Activated naive CD8-positive, alpha-beta T cell treated with anti-CD3 and anti-CD28 coated beads, Interleukin-2, amount 50 U/mL, for 16 hours (primary cell): ENCODE results near the gene SLIT3.

ENCODE experiments used
- DNase-seq: peaks from one replicate; pipeline ENCODE4 v3.0.0-alpha.2; 2020; ENCODE audit warnings: low read depth, low spot score

The SLIT3 gene

GRCh38 chr5:169299663-169300467 lies 1.1 kb downstream of the SLIT3 start:
- no peak for DNase-seq

DNA sequence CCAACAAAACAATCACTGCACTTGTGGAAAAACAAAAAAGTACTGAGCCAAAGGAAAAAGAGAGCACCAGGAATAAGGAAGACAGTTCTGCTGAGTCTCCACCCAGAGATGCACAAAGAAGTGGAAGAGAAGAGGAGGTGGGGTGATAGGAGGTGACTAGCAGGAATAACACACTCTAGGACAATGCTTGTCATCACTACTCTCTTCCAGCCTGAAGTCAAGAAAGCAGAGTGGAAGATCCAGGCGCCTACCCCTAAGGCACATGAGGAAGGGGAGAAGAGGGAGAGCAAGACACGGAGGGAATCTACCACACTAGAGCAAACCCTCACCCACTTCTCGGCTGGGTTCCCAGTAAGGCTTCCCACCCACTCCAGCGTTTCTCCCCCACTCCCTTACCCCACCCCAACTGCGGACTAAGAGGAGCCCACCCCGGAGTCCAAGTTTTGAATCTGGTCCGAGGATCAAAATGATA lies 1.7 kb downstream of the SLIT3 start:
- DNase-seq = no peak

DNA sequence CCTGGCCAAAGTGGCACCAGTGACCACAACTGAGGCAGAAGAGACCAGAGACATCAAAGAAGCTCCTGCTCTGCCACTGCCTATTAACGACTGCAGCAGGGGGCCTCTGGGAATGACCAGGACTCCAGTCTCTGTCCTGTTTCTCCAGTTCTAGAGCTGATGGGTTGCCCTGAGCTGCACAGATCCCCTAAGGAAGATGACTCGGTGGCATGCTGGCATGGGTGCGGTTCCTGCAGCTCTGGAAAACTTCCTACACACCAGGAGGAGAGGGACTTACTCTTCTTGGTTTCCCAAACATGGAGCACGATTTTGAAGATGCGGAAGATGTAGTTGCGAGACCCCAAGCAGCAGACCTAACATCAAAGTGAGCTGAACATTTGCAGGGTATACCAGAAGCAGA lies 2.7 kb downstream of the SLIT3 start:
- no peak for DNase-seq

- no peak for DNase-seq
Observed at GRCh38 chr5:169296419-169297143, 4.4 kb downstream of the SLIT3 start.

GRCh38 chr5:169295306-169295705 lies 5.6 kb downstream of the SLIT3 start:
- no peak for DNase-seq

DNA sequence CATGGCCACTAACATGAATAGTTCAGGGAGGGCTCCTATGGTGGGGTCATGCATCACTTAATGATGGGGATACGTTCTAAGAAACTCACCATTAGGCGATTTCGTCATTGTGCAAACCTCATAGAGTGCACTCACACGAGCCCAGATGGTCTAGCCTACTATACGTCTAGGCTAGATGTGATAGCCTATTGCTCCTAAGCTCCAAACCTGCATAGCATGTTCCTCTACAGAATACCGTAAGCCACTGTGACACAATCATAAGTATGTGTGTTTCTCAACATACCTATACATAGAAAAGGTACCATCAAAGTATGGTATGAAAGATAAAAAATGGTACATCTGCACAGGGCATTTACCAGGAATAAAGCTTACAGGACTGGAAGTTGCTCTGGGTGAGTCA lies 6.3 kb downstream of the SLIT3 start:
- DNase-seq = no peak

GRCh38 chr5:169291877-169292276 lies 9.1 kb downstream of the SLIT3 start:
- no peak for DNase-seq

DNA sequence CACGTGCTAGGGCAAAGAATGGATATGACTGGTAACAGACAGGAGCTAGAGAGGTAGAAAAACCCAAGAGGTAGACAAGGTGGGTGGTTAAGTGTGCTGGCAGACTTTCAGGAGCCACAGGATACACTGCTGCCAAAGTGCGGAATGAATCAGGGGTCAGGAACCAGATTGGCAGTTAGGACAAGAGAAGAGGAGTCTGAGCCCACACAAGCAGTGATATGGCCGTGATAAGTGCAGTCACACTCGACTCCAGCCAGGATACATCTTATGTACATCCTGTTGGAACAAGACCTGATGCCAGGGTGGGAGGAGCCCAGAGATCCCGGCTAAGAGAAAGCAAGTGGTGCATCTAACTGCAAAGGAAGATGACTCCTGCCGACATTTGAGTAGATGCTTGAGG lies 10.0 kb downstream of the SLIT3 start:
- no peak for DNase-seq

- DNase-seq = no peak
Observed at GRCh38 chr5:169289520-169289919, 11.4 kb downstream of the SLIT3 start.

DNA sequence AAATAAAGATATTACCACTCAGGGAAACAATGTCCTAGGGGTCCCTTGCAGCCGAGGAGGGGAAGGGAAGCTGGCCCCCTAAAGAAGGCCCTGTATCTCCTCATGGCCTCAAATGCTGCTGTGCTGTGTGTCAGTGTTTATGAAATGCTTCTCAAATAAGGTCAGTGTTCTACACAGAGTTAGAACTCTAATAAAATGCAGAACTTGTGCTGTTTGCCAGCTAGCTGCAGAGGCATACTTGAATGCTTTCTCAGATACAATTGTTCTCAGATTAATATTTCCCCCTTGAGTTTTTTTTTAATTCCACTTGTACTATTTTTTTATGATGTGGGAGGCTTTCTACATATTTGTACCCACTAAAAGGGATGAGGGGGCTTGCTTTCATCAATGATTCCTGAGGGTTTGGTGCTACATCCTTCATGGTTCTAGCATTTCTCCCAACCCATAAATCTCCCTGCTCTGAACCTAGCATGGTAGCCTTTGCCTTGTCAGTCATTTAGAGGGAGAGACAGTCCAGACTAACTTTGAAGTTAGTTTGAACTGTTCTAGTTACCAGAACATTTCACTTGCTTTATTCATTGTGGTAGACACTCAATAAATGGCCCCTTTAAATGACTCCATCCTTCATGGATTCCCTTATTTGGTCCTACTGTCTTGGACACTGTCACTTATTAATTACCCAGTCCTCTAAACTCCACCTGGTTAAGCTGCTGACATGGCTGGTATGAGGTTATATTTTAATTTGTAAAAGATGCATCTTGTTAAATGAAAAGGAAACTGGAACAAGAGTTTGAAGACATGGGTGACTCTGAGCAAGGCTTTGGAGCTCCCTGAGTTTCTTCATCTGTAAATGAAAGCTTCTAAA lies 12.6 kb downstream of the SLIT3 start:
- no peak for DNase-seq

- no peak for DNase-seq
Observed at GRCh38 chr5:169287529-169287928, 13.4 kb downstream of the SLIT3 start.

GRCh38 chr5:169286572-169287300 lies 14.2 kb downstream of the SLIT3 start:
- no peak for DNase-seq

GRCh38 chr5:169283887-169284286 lies 17.1 kb downstream of the SLIT3 start:
- no peak for DNase-seq

DNA sequence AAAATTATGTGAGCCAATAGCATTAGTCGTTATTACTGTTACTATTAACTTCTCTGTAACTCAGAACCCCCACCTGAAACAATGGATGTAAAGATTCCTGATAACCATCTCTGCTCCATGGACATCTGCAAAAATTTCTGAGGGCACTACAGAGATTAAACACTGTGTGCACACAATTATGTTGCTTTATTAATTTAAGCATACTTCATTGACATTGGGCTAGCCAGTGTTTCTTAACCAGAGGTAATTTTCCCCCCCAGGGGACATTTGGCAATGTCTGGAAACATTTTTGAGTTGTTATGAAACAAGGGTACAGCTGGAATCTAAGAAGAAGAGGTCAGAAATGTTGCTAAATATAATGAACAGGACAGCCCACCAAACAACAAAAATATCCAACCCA lies 19.3 kb downstream of the SLIT3 start:
- no peak for DNase-seq

GRCh38 chr5:169280696-169281095 lies 20.2 kb downstream of the SLIT3 start:
- DNase-seq = no peak

- no peak for DNase-seq
Observed at GRCh38 chr5:169280286-169280685, 20.7 kb downstream of the SLIT3 start.

DNA sequence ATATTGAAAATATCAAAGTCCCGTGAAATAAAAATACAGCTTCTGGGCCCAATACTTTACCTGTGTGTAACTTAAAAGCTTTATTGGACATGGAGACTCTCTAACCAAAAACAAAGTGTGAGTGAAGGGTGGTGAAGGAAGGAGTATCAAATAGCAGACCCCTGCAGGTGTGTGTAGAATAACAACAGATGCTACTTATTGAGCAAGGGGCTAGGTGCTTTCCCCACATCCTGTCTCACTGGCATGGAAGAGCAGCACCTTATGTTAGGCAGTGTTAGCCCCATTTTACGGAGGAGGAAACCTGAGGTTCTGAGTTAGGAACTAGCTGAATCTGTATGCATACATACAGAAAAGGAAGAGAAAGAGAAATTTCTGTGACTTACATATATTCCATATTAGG lies 21.8 kb downstream of the SLIT3 start:
- DNase-seq = no peak

DNA sequence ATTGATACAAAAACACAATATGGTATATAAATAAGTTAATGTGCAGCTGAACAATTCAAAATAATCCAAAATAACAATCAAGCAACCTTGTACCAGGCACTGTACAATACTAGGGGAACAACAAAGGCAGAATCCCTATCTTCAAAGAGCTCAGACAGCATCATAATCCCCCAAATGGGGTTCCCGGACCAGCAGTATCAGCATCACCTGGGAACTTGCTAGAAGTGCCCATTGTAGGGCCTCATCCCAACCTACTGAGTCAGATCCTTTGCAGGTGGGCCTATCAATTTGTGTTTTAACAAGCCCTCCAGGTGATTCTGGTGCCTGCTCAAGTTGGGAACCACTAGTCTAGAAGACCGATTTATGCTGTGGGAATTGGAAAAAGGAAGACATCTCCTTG lies 27.1 kb downstream of the SLIT3 start:
- no peak for DNase-seq

GRCh38 chr5:169273451-169273850 lies 27.5 kb downstream of the SLIT3 start:
- no peak for DNase-seq

DNA sequence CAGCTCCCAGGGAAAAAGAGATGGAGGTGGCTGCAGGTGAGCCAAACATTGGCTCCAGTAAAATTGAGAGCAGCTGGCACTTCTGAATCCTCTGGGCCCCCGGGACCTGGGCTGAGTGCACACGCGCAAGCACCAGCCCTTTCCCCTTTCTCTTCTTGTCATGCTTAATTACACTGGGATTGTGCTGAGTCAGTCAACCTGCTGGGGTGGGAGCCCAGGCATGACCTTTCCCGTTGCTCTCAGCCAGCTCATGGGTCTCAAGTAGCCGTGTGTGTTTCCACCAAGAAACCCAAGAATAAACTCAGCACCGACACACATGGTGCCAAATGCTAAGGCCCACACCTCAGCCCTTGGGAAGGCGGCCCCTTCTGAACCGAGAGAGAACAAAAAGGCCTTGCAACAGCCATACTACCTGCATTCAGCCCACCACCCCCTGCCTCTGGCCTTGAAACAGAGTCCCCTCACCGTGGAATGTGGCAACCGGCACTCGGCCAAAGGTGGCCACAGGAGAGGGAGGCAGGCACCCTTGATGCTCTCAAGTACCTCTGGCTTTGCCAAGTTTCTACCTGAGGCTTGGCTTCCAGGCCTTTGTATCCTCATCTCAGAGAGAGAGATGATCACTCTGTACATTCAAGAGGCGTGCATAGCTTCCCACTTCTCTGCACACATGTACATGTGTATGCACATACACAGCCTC lies 28.1 kb downstream of the SLIT3 start:
- DNase-seq = no peak

DNA sequence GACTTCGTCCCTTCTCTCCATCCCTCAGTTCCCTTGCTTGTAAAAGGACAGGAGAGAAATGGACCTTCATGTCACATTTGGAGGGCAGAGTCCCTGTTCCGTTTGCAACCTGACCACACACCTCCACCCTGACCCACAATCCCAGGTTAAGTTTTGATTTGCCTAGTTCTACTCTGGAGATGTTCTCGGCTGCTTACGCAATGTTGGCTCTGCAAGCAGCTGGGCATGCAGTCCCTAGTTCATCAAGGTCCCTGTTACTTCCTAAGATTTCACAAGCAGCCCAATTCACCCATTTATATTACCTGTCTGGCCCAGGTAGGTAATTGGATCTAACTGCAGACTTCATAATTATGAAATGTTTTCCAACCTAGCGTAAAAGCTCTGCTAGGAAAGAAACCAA lies 28.8 kb downstream of the SLIT3 start:
- DNase-seq = no peak
